ENCODE data around the gene TNRC18. TPM values are rescaled to one million over a fixed set of nuclear protein-coding genes. Genes with fewer than 3 reads are reported as not detected.

TNRC18 gene
- total RNA-seq, 1 donor from 2014 or later = 91.8 TPM

- peaks cover 14% of the 10 kb centered on the region for H3K27me3 Mint-ChIP-seq (ENCODE audit: unreplicated experiment)
- no peak overlapping the region for H3K4me3 Mint-ChIP-seq (ENCODE audit: unreplicated experiment)
- no peak overlapping the region for H3K27ac Mint-ChIP-seq (ENCODE audit: unreplicated experiment)
- no peak for DNase-seq (ENCODE audit: low spot score)
- H3K36me3 Mint-ChIP-seq (ENCODE audit: low read depth, unreplicated experiment) = no peaks in the 10 kb centered on the region
- TF ChIP-seq CTCF (IDR thresholded peaks at IDR 0.05; ENCODE audit: unreplicated experiment) = no peak
- H3K4me1 Mint-ChIP-seq (ENCODE audit: unreplicated experiment) = peaks cover 17% of the 10 kb centered on the region
- H3K9me3 Mint-ChIP-seq (ENCODE audit: unreplicated experiment) = no peaks in the 10 kb centered on the region
Observed at GRCh38 chr7:5455175-5455574, 31.5 kb upstream of the TNRC18 start.

DNA sequence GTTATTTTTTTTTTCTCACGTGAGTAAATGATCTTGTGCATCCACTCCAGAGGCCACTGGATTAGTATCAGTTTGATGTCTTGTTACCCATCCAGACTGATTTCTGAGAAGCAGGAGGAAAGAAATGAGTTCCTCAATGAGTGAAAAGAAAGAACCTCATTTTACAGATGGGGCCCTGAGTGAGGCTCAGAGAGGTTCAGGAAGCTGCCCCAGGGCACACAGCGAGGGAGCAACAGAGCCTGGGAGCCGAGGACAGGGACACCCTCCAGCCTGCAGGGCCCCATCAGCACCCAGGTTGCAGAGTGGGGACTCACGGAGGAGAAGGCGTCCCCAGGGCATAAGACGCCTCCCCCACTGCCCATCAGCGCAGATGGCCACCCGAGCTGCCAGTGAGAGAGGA, 30.9 kb upstream of the TNRC18 start:
- Mint-ChIP-seq H3K27me3 (ENCODE audit: unreplicated experiment) (peaks cover 14% of the 10 kb centered on the region), H3K4me3 (ENCODE audit: unreplicated experiment) (no peak overlapping the region), H3K4me1 (ENCODE audit: unreplicated experiment) (peaks cover 17% of the 10 kb centered on the region), H3K27ac (ENCODE audit: unreplicated experiment) (no peak overlapping the region), H3K36me3 (ENCODE audit: low read depth, unreplicated experiment) (no peaks in the 10 kb centered on the region), H3K9me3 (ENCODE audit: unreplicated experiment) (no peaks in the 10 kb centered on the region)
- DNase-seq (ENCODE audit: low spot score) = no peak
- TF ChIP-seq CTCF (IDR thresholded peaks at IDR 0.05; ENCODE audit: unreplicated experiment) = no peak

DNA sequence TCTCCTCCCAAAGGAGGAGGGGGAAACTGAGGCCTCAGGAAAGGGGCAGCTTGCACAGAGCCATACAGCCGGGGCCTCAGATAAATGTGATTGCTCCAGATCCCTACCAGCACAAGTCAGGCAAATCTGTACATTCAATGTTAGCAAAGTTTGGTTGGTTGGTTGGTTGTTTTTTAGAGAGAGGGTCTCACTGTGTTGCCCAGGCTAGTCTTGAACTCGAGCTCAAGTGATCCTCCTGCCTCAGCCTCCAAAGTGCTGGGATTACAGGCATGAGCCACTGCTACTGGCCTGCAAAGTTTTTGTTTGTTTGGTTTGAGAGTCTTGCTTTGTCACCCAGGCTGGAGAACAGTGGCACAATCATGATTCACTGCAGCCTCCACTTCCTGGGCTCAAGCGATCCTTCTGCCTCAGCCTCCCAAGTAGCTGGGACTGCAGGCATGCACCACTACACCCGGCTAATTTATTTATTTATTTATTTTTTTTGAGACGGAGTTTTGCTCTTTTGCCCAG, 30.0 kb upstream of the TNRC18 start:
- Mint-ChIP-seq H3K4me1 (ENCODE audit: unreplicated experiment) (peaks cover 17% of the 10 kb centered on the region), H3K27ac (ENCODE audit: unreplicated experiment) (no peak overlapping the region)
- no peak for TF ChIP-seq CTCF (IDR thresholded peaks at IDR 0.05; ENCODE audit: unreplicated experiment)

GRCh38 chr7:5452937-5453540, 29.4 kb upstream of the TNRC18 start:
- DNase-seq (ENCODE audit: low spot score) = no peak
- Mint-ChIP-seq H3K27ac (ENCODE audit: unreplicated experiment) (no peak overlapping the region), H3K27me3 (ENCODE audit: unreplicated experiment) (peaks cover 9% of the 10 kb centered on the region), H3K4me3 (ENCODE audit: unreplicated experiment) (no peak overlapping the region), H3K36me3 (ENCODE audit: low read depth, unreplicated experiment) (no peaks in the 10 kb centered on the region), H3K4me1 (ENCODE audit: unreplicated experiment) (peaks cover 17% of the 10 kb centered on the region), H3K9me3 (ENCODE audit: unreplicated experiment) (no peaks in the 10 kb centered on the region)
- TF ChIP-seq CTCF (IDR thresholded peaks at IDR 0.05; ENCODE audit: unreplicated experiment) = no peak

More for the DNA sequence above, 30.0 kb upstream of the TNRC18 start:
- Mint-ChIP-seq H3K27me3 (ENCODE audit: unreplicated experiment) (peaks cover 11% of the 10 kb centered on the region), H3K4me3 (ENCODE audit: unreplicated experiment) (no peak overlapping the region), H3K9me3 (ENCODE audit: unreplicated experiment) (no peaks in the 10 kb centered on the region), H3K36me3 (ENCODE audit: low read depth, unreplicated experiment) (no peaks in the 10 kb centered on the region)
- no peak for DNase-seq (ENCODE audit: low spot score)

- H3K4me1 Mint-ChIP-seq (ENCODE audit: unreplicated experiment) = peaks cover 12% of the 10 kb centered on the region
- H3K9me3 Mint-ChIP-seq (ENCODE audit: unreplicated experiment) = no peaks in the 10 kb centered on the region
- no peak for DNase-seq (ENCODE audit: low spot score)
- no peak overlapping the region for H3K4me3 Mint-ChIP-seq (ENCODE audit: unreplicated experiment)
- H3K27me3 Mint-ChIP-seq (ENCODE audit: unreplicated experiment) = peaks cover 9% of the 10 kb centered on the region
- no peaks in the 10 kb centered on the region for H3K36me3 Mint-ChIP-seq (ENCODE audit: low read depth, unreplicated experiment)
- H3K27ac Mint-ChIP-seq (ENCODE audit: unreplicated experiment) = peak overlapping the region; percentile 25
- TF ChIP-seq CTCF (IDR thresholded peaks at IDR 0.05; ENCODE audit: unreplicated experiment) = no peak
Observed at GRCh38 chr7:5452470-5452899, 28.9 kb upstream of the TNRC18 start.
